DMS 273 treated with DMSO at 0.1 percent for 48 hours (cell line): ENCODE data around the gene GABRB1.

Source experiments
- DNase-seq: peaks from one replicate; lab custom pipeline; 2025; lab: John Stamatoyannopoulos, UW

GABRB1 gene

DNA sequence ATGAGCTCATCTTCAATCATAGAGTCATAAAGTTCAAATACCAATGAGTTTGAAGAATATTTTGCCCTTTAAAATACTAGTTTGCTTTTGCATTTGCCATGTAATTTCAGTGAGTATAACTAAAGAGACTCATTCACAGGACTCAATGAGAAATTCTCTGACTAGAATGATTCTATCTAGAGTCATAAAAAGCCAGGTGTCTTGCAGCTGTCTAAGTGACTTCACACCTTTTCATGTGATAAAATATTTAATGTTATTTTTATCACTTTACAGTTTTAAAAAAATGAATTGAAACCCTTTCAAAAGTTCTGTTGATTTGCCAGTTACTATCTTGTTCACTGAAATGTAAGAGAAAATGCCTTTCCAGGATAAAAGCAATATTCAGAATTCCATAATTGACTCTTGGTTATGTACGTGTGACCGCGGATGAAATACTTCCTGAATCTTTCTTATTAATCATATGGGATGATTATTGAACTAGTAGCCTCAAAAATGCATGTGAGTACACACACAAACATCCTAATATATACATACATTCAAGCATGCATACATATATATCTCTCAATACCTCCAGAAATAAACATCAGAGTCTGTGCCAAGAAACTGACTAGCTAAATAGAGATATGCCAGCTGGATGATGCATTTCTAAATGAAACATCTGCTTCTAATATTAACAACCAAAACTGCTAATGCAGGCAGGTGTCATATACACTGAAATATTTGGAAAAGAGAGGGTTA, 87.0 kb downstream of the GABRB1 start:
- no peak for DNase-seq

GRCh38 chr4:47120783-47121182, 89.4 kb downstream of the GABRB1 start:
- DNase-seq, result no peak

DNA sequence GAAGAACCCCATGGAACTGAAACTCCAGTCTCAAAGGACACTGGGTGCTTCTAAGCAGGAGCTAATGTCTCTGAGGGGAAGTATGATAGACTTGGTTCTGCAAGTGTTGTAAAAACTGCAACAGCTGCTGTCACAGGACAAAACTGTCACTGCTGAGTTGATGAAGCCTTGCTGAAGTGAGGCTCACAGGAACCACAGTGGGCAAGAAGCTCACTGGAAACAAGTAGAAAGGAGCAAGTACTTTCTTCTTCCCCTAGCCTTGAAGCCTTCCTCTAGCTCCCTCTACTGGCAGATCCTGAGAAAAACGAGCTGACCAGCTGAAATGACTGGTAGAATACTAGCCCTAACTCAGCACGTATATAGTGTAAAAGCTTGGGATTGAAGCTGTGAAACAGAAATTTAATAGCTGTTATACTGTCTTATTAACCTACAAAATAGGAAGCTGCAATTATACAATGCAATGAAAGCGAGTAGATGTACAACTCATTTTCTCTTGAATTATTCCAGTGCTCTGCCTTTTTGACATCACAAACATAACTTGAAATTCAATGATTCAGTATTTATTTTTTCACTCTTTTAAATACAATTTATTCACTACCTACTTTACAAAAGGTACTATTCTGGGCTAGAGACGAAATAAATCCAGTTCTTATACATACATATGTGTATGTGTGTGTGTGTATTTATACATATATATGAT, 91.4 kb downstream of the GABRB1 start:
- DNase-seq, result peak; percentile 67

- DNase-seq, result no peak
These were observed 97.6 kb downstream of the GABRB1 start for GRCh38 chr4:47128991-47129390.

- no peak for DNase-seq
These were observed 103.8 kb downstream of the GABRB1 start for GRCh38 chr4:47135210-47135609.

GRCh38 chr4:47143261-47143660, 111.9 kb downstream of the GABRB1 start:
- no peak for DNase-seq

DNA sequence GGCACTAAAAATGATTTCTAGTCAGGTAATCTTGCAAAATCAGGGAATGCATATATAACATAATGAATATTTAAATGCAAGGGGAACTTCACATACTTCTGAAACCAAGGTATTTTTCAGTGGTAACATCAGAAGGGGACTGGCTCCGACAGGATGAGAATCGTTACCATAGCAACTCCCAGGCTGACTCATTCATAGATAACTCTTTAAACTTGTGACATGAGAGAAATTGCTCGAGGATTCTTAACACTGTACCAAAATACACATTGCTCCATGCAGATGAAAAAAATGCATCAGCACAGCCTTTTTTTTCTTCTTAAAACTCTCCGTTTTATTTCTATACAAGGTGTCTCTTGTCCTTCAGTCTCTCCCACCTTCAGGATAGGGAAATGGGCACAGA, 114.3 kb downstream of the GABRB1 start:
- DNase-seq, result no peak

GRCh38 chr4:47154816-47155370, 123.5 kb downstream of the GABRB1 start:
- no peak for DNase-seq

DNA sequence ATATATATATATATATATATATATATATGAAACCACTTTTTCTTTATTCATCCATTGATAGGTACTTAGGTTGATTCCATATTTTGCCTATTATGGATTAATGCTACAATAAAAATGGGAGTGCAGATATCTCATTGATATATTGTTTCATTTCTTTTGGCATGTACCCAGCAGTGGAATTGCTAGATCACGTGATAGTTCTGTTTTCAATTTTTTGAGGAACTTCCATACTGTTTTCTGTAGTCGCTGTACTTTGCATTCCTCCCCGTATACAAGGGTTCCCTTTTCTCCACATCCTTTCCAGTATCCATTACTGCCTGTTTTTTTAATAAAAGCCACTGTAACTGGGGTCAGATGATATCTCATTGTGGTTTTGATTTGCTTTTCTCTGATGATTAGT, 124.6 kb downstream of the GABRB1 start:
- DNase-seq, result no peak

GRCh38 chr4:47160095-47160494, 128.7 kb downstream of the GABRB1 start:
- DNase-seq, result no peak

GRCh38 chr4:47167081-47168035, 136.0 kb downstream of the GABRB1 start:
- DNase-seq, result peak; percentile 82

- DNase-seq, result no peak
These were observed 152.7 kb downstream of the GABRB1 start for GRCh38 chr4:47184083-47184482.

- no peak for DNase-seq
These were observed 154.4 kb downstream of the GABRB1 start for GRCh38 chr4:47185761-47186160.

DNA sequence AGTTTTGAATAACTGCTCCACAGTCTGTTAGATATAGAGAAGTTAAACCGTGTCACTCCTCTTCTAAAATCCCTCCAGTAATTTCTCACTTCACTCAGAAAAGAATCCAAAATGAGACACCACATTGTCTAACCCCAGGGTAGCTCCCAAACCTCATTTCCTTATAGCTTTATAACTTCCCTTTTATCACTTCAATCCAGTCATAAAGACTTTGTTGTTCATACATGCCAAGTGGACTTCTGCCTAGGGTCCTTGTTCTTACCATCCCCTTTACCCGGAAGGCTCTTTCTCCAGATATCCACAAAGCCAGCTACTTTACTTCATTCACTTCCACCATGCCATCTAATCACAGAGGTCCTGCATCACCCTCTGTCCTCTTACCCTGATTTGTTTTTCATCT, 156.2 kb downstream of the GABRB1 start:
- DNase-seq, result no peak

GRCh38 chr4:47193179-47193578, 161.8 kb downstream of the GABRB1 start:
- DNase-seq, result no peak

DNA sequence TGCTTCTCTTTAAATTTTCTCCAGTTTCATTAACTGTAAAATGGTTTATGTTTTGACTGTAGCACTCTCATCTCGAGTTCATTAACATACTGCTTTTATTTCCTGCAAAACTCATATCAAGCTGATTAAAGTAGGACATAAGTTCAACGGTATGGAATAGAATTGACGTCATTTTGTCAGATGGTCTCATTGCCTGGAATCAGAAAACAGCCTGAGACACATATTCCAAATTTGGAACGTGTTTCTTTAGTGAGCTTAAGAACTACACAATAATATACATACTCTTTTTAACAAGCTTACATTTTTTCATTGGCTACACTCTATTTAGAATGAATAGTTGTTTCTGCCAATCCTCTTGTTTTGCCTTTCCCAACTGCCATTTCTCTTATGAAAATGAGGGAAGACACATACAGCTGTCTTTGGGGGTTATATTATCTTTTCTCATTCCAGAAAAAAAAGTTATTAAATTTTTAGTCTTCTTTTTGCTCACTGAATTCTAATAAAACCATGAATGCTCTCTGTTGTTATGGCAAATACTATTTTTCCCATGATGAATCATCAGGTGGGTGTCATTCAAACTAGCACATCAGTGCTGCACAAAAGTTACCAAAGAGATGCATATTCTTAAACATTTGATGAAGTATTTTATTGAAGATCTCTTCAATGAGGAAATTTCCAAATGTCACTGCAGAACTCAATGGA, 162.8 kb downstream of the GABRB1 start:
- DNase-seq, result no peak

- DNase-seq, result no peak
These were observed 164.3 kb downstream of the GABRB1 start for GRCh38 chr4:47195706-47196105.

GRCh38 chr4:47198791-47199190, 167.4 kb downstream of the GABRB1 start:
- no peak for DNase-seq

DNA sequence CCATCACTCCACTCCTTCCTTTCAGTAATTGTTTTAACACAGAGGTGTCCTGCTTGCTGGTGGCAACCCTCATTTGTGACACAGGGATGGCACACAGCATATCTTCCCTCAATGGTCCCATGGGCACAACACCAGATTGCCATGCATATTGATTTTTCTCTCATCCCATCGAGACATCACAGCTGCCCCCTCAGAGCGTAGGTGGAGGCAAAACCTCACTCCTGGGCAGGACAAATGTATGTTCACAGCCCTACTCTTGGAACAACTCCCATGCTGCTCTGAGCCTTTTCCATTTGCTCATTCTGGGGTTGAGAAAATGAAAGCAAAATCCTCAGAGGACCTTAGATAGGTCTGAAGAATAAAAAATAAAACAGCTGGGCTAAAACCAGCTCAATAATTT, 172.2 kb downstream of the GABRB1 start:
- no peak for DNase-seq

DNA sequence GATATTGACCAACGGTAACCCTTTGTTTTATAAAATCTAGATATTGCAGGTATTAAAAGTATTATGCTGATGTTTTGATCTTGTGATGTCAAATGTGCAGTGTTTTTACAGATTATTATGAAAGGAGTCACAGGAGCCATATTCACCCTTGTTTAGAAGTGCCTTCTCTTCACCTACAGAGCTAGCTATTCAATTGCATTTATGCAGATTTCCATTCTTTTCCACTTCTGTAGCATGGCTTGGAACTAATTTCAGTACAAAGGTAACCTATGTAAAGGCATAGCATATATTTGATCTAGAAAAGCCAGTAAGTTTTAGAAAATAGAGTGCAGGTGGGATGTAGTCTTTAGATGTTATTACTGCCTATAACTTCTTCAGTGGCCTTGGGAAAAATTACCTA, 176.2 kb downstream of the GABRB1 start:
- DNase-seq, result no peak

- DNase-seq, result no peak
These were observed 178.5 kb downstream of the GABRB1 start for GRCh38 chr4:47209833-47210232.

DNA sequence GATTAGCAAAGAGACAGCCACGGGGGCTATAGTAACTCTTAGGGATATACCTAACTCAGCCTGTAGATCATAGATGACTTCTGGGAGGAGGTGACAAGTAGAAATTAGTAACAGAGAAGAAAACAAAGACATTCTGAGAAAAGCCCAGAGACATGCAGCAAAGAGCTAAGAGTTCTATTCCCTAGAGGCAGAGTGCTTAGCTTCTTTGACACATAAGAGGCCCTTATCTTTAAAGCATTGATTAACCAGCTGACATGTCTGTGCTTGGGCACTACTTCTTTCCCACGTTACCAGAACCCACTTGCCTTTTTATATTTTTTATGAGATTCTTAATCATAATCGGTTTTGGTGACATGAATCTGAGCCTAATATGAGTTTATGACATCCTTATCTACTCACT, 179.5 kb downstream of the GABRB1 start:
- DNase-seq, result no peak
